Ovary (tissue), 3 donors: ENCODE measurements around the gene USP48.

Experiments
- CTCF ChIP-seq, 3 donors: fragments of 450-650 bp in 2 of 3; fragments of 200-600 bp in 1 of 3; IDR thresholded peaks; one replicate each; pipeline versions ENCODE4 v1.5.1 to v1.8.0; 2016 to 2022; ENCODE audit warnings: antibody characterized with exemption in 3 of 3, mild to moderate bottlenecking in 1 of 3
- EP300 ChIP-seq: sonication (generic); formaldehyde crosslinking; IDR thresholded peaks from one replicate; pipeline ENCODE4 v1.6.1; 2017; ENCODE audit warnings: antibody characterized with exemption
- donor health status: DM: no; HTN: no; CAD: no.

DNA sequence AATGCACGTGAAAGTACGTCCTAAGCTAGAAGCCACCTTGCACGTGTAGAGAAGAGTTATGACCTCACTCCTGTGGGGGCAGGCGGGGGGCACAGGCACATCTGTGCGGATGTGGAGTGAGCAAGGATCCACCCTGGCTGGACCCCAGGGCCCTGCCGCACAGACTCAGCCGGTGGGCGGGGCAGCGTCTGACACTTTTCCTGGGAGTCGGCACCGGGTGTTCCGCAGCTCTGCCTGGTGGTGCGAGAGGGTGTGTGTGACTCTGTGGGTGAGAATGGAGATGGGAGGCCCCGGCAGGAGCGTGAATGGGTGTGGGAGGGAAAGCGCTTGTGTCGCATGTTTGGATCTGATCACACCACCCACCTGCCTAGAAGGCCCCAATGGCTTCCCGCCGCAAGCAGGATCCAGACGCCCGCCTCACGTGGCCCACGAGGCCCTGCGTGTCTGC, 143.3 kb downstream of the USP48 start:
- TF ChIP-seq CTCF (IDR thresholded peaks at IDR 0.05) (no peak), EP300 (no peak)
